Activated CD8-positive, alpha-beta memory T cell treated with anti-CD3 and anti-CD28 coated beads for 4 hours (primary cell): ENCODE measurements around the gene DPP7.
A peak's percentile ranks its signal among the peaks of the same experiment; 100 is the strongest.
"Not testable (repeated sequence)": the region's sequence is repeated elsewhere in the genome, so short reads cannot be mapped to it uniquely, and the experiment has no call there.

Experiments
- DNase-seq, 2 donors: peaks; one replicate each; pipeline ENCODE4 v3.0.0-alpha.2; 2020; ENCODE audit warnings: low read depth in 2 of 2

Gene DPP7

GRCh38 chr9:137129456-137130175 is 15.1 kb upstream of the DPP7 start:
- peak; percentile 78 to 80 for DNase-seq

- no peak for DNase-seq
Measured at GRCh38 chr9:137128862-137129455, 14.4 kb upstream of the DPP7 start.

DNA sequence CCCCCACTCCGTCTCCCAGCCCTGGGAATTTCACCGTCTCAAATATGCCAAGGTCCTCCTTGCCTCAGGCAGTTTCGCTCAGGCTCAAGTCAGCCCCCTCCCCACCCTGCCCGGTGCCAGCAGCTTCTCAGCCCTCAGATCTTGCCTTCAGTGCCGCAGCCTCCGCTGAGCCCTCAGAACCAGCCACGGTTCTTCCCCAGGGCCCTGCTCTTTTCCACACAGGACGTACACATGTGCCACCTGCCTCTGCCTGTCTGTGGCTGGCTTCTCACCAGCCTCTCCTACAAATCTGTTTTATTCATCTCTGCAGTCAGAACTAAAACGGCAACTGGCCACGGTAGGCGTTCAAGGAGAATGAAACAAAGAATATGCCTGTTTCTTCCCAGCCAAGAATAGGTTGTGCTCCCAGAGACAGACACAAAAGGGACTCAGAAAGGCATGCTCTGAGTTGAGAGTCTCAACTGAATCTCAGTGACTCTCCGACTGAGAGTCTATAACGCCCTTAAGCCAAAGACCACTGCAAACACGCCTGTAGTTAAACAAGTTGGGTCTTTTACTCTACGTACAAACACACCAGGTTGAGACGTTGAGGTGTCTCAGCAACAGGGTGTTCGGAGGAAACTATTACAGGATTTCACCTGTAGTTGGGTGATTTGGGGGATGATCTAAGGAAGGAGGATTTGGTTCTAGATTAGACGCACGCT is 13.8 kb upstream of the DPP7 start:
- no peak for DNase-seq

GRCh38 chr9:137127301-137128157 is 13.0 kb upstream of the DPP7 start:
- DNase-seq: no peak

GRCh38 chr9:137126786-137127185 is 12.3 kb upstream of the DPP7 start:
- no peak for DNase-seq

- DNase-seq: not testable (repeated sequence)
Measured at GRCh38 chr9:137123952-137124462, 9.5 kb upstream of the DPP7 start.

- DNase-seq: no peak
Measured at GRCh38 chr9:137123468-137123837, 8.9 kb upstream of the DPP7 start.

GRCh38 chr9:137122796-137123467 is 8.4 kb upstream of the DPP7 start:
- DNase-seq: not testable (repeated sequence)

GRCh38 chr9:137121927-137122795 is 7.6 kb upstream of the DPP7 start:
- not testable (repeated sequence) for DNase-seq

- not testable (repeated sequence) for DNase-seq
Measured at GRCh38 chr9:137118092-137118603, 3.6 kb upstream of the DPP7 start.

- no peak for DNase-seq
Measured at GRCh38 chr9:137117269-137117731, 2.8 kb upstream of the DPP7 start.

- DNase-seq: no peak
Measured at GRCh38 chr9:137116728-137117127, 2.2 kb upstream of the DPP7 start.

- DNase-seq: no peak
Measured at GRCh38 chr9:137116027-137116507, 1.5 kb upstream of the DPP7 start.

- no peak for DNase-seq
Measured at GRCh38 chr9:137115394-137116026, 977 bp upstream of the DPP7 start.

DNA sequence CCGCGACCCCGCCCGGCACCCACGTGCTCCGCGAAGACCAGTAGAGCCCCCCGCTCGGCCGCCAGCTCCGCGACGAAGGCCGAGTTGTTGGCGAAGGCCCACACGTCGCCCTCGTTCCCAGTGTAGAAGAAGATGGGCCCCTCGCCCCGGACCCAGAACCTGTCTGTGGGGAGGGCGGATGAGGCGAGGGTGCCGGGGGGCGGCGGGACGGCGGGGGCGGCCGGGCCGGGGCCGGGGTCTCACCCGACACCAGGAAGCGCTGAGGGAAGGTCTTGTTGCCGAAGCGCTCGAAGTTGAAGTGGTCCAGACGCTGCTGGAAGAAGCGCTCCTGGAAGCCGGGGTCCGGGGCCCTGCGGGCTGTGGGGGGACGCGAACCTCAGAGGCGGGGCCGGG is 317 bp downstream of the DPP7 start:
- DNase-seq: no peak

DNA sequence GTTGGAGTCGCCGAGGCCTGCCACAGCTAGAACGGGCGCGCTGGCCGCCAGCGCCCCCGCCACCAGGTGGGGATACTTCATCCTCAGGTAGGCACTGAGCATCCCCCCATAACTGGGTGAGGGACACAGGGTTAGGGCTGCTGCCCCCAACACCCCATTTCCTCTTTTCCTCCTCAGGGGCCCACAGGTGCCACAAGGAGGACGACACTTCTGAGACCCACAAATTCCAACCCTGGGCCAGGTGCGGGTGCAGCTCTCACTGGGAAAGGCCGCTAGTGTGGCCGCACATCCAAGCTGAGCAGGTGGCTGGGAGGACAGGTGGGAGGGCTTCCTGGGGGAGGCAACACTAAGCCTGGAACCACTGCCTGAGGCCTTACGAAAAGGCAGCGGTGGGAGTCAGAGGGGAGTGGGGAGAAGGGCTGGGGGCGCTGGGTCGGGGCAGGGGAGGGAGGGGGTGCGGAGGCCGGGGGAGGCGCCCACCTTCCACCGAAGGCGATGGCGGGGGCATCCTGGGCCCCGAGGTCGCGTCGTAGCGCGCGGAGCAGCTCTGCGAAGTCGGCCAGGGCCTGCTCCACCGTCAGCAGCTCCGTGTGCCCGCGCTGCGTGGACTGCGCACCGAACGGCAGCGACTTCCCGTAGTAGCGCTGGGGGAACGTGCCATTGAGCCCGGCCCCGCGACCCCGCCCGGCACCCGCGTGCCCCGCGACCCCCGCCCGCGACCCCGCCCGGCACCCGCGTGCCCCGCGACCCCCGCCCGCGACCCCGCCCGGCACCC is 961 bp downstream of the DPP7 start:
- no peak for DNase-seq

DNA sequence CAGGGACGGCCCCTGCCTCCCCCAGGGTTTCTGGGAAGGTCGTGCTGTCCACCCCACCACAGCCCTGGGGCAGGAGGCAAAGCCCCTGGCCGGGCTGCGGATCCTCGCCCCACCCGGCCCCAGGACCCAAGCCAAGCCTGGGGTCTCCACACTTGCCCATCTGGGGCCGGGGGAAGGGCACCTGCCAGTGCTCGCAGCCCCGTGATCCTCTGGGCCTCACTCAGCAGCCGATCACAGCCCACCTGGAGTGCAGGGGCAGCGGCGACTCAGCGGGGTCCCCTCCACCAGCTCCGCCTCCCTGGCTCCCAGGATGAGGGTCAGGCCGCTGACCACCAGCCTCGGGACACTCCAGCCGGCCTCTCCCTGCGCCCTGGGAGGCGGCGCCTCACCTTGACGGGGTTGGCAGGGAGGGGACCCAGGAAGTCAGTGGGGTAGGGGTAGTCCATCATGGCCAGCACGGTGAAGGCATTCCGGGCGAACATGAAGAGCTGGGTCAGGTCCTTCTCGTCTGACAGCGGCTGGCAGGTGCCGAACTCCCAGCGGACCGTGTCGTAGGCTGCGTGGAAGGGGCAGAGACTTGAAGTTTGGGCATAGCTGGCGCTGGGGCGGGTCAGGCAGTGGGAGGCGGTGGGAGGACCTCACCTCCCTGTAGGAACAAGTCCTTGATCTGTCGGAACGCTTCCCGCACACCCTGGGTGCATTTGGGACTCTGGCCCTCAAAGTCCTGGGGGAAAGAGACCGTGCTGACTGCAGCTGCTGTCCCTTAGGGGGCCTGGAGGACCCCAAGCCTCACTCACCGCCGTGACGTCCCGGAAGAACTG is 1.8 kb downstream of the DPP7 start:
- no peak for DNase-seq
